Endodermal cell (in vitro differentiated cells): ENCODE measurements around the gene UBQLN4. TPM values are rescaled to one million over a fixed set of nuclear protein-coding genes. Genes with fewer than 3 reads are reported as not detected.

ENCODE experiments used
- DNase-seq: peaks from one replicate; pipeline ENCODE4 v3.0.0-alpha.2; 2017
- H3K27ac ChIP-seq: 2 replicates; pipeline ENCODE4 v1.5.1; 2013; ENCODE audit warnings: mild to moderate bottlenecking, low read depth, low read length, moderate library complexity
- H3K27me3 ChIP-seq: 2 replicates; pipeline ENCODE4 v1.6.1; 2013; ENCODE audit warnings: mild to moderate bottlenecking, low read length, moderate library complexity; ENCODE audit not compliant: insufficient read depth, control insufficient read depth, poor library complexity, severe bottlenecking
- H3K36me3 ChIP-seq: 2 replicates; pipeline ENCODE4 v1.7.0; 2013; ENCODE audit warnings: mild to moderate bottlenecking, low read length, moderate library complexity; ENCODE audit not compliant: control insufficient read depth, insufficient read depth
- H3K4me1 ChIP-seq: one replicate; pipeline ENCODE4 v1.7.0; 2013; ENCODE audit warnings: low read length; ENCODE audit not compliant: control insufficient read depth, insufficient read depth
- H3K4me3 ChIP-seq: 2 replicates; pipeline ENCODE4 v1.5.1; 2013; ENCODE audit warnings: mild to moderate bottlenecking, low read length, moderate library complexity
- H3K9ac ChIP-seq: 2 replicates; pipeline ENCODE4 v1.6.1; 2013; ENCODE audit warnings: mild to moderate bottlenecking, low read length, moderate library complexity; ENCODE audit not compliant: poor library complexity, severe bottlenecking; ENCODE audit errors: extremely low read depth
- H3K9me3 ChIP-seq: 2 replicates; pipeline ENCODE4 v1.6.1; 2013; ENCODE audit warnings: mild to moderate bottlenecking, low read length, moderate library complexity; ENCODE audit not compliant: control insufficient read depth
- H3K27ac Mint-ChIP-seq: 2 replicates; pipeline ENCODE4 v1.8.0; 2020; ENCODE audit warnings: mixed read lengths
- H3K27me3 Mint-ChIP-seq: 2 replicates; pipeline ENCODE4 v1.8.0; 2021; ENCODE audit warnings: mild to moderate bottlenecking, mixed read lengths; ENCODE audit not compliant: insufficient read depth
- H3K36me3 Mint-ChIP-seq: 2 replicates; pipeline ENCODE4 v1.8.0; 2020; ENCODE audit warnings: low read depth, mixed read lengths
- H3K4me1 Mint-ChIP-seq: 2 replicates; pipeline ENCODE4 v1.8.0; 2020; ENCODE audit warnings: mixed read lengths
- H3K4me3 Mint-ChIP-seq: 2 replicates; pipeline ENCODE4 v1.8.0; 2020; ENCODE audit warnings: mild to moderate bottlenecking, moderate library complexity, mixed read lengths
- H3K9me3 Mint-ChIP-seq: 2 replicates; pipeline ENCODE4 v1.8.0; 2020; ENCODE audit warnings: mild to moderate bottlenecking, mixed read lengths
- WGBS, 2 experiments: methylation state at CpG; one replicate each; pipeline versions ENCODE4 v1.1.5 to v1.1.7; 2013; ENCODE audit warnings: missing lambda C conversion rate in 2 of 2, mixed read lengths in 1 of 2; ENCODE audit not compliant: insufficient coverage in 1 of 2, insufficient read length in 1 of 2; 5-methylcytosine and 5-hydroxymethylcytosine counted together
- total RNA-seq, 2 donors: library from RNA; stranded (reverse); fragmentation: NEBNext Ultra II Directional in 1 of 2; extraction: Animal tissue kit (Norgen Biotek cat#: 25700) in 1 of 2; gene quantifications; 2 replicates in 1 of 2; 3 replicates in 1 of 2; pipeline ENCODE4 v1.2.1, GENCODE V29; 2021
- TF ChIP-seq, protein P1 (sequence below): fragments of 200-600 bp; sonication (generic); conservative IDR thresholded peaks from 2 replicates; pipeline ENCODE4 v1.5.0; 2021; ENCODE audit warnings: antibody characterized with exemption, mild to moderate bottlenecking

Gene UBQLN4
- total RNA-seq, 2 donors from 2014 or later = 56.4 to 62.4 TPM

DNA sequence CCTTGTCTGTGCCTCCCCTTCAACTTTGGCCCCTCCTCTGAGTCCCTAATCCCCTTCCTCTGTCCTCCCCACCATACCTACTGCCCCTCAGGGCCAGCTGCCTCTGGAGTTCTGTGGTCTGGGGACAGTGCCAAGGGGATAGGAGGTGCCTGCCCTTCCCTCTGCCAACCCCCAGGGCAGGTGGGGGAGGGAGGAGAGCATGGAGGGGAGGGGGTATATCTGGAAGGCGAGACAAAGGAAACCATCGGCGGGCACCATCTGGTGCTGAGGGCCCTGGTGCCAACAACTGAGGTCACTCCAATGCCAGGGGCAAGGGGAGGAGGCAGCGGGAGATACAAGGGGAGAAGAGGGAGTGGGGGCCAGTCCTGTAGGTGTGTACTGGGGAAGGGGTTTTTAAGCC, 16.9 kb upstream of the UBQLN4 start:
- Mint-ChIP-seq H3K36me3 (peaks cover 47% of the 10 kb centered on the region), H3K27ac (peak overlapping the region; percentile 61), H3K27me3 (no peaks in the 10 kb centered on the region), H3K9me3 (no peaks in the 10 kb centered on the region), H3K4me1 (peaks cover 41% of the 10 kb centered on the region), H3K4me3 (no peak overlapping the region)
- TF ChIP-seq, protein P1, sequence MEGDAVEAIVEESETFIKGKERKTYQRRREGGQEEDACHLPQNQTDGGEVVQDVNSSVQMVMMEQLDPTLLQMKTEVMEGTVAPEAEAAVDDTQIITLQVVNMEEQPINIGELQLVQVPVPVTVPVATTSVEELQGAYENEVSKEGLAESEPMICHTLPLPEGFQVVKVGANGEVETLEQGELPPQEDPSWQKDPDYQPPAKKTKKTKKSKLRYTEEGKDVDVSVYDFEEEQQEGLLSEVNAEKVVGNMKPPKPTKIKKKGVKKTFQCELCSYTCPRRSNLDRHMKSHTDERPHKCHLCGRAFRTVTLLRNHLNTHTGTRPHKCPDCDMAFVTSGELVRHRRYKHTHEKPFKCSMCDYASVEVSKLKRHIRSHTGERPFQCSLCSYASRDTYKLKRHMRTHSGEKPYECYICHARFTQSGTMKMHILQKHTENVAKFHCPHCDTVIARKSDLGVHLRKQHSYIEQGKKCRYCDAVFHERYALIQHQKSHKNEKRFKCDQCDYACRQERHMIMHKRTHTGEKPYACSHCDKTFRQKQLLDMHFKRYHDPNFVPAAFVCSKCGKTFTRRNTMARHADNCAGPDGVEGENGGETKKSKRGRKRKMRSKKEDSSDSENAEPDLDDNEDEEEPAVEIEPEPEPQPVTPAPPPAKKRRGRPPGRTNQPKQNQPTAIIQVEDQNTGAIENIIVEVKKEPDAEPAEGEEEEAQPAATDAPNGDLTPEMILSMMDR = no peak
- H3K4me1 ChIP-seq = peaks cover 12% of the 10 kb centered on the region
- H3K27ac ChIP-seq = peak overlapping the region; percentile 75
- 80 to 87% methylated on average over 1 to 4 of the region's 4 CpGs for WGBS, 2 experiments
- no peaks in the 10 kb centered on the region for H3K9me3 ChIP-seq
- no peak overlapping the region for H3K9ac ChIP-seq
- H3K4me3 ChIP-seq = no peak overlapping the region
- no peaks in the 10 kb centered on the region for H3K27me3 ChIP-seq
- peaks cover 24% of the 10 kb centered on the region for H3K36me3 ChIP-seq
- DNase-seq = peak; percentile 45

DNA sequence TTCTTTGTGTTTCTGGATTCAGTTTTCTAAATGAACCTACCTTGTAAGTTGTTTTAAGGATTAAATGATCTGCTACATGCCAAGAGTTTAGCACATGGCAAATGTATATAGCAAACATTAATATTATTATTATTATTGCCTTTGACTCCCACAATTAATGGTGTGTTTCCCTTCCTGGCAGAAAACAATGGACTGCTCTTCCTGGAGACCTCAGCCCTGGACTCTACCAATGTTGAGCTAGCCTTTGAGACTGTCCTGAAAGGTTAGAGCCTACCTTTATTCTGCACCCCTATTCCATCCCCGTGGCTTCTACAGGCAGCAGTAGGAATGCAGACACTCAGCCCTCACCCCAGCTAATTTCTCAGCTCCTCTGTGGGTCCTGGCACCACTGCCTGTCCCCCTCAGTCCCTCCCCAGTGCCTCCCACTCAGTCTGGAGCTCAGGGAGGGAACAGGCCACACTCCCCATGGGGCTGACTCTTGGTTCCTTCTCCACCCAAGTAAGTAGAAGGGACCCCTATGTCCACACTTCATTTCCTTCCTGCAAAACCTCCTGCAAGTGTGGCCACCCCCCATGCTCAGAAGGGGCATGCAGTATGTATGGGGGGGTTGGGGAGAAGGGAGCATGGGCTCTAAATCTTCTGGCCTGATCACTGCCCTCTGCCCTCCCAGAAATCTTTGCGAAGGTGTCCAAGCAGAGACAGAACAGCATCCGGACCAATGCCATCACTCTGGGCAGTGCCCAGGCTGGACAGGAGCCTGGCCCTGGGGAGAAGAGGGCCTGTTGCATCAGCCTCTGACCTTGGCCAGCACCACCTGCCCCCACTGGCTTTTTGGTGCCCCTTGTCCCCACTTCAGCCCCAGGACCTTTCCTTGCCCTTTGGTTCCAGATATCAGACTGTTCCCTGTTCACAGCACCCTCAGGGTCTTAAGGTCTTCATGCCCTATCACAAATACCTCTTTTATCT, 16.2 kb upstream of the UBQLN4 start:
- Histone ChIP-seq H3K27ac (peak overlapping the region; percentile 75), H3K9ac (no peak overlapping the region), H3K9me3 (no peaks in the 10 kb centered on the region), H3K27me3 (no peaks in the 10 kb centered on the region), H3K36me3 (peaks cover 17% of the 10 kb centered on the region), H3K4me3 (no peak overlapping the region), H3K4me1 (peaks cover 8% of the 10 kb centered on the region)
- peak overlapping the region; percentile 61 for H3K27ac Mint-ChIP-seq
- H3K4me1 Mint-ChIP-seq = peaks cover 41% of the 10 kb centered on the region
- peaks cover 43% of the 10 kb centered on the region for H3K36me3 Mint-ChIP-seq
- TF ChIP-seq, protein P1 = no peak
- H3K4me3 Mint-ChIP-seq = no peak overlapping the region
- DNase-seq = no peak
- no peaks in the 10 kb centered on the region for H3K9me3 Mint-ChIP-seq
- WGBS, 2 experiments = 93 to 100% methylated on average over 2 to 3 of the region's 3 CpGs
- H3K27me3 Mint-ChIP-seq = no peaks in the 10 kb centered on the region

DNA sequence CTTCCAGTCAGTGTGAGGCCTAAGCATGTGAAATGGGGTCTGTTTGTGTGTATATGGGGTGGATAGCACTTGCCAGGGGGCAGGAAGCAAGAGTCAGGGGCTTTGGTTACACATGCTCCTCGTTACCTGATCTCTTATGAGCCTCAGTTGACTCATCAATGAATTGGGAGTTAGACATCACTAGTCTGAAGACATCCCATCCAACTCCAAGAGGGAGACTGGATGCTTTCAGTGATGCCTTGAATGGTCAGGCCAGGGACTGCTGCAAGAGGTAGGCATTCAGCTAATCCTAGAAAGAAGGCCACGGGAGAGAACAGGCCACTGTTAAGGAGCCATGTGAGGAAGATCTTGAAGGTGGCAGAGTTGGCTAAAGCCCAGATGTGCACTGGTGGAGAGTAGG, 13.7 kb upstream of the UBQLN4 start:
- peaks cover 2% of the 10 kb centered on the region for H3K4me1 ChIP-seq
- no peak overlapping the region for H3K27ac Mint-ChIP-seq
- WGBS, 2 experiments = 81 to 100% methylated on average over 2 of the region's 2 CpGs

More for the DNA sequence above, 13.7 kb upstream of the UBQLN4 start:
- TF ChIP-seq, protein P1 = no peak
- no peak overlapping the region for H3K27ac ChIP-seq
- no peaks in the 10 kb centered on the region for H3K9me3 ChIP-seq
- Mint-ChIP-seq H3K27me3 (no peaks in the 10 kb centered on the region), H3K9me3 (no peaks in the 10 kb centered on the region), H3K4me3 (no peak overlapping the region), H3K4me1 (peaks cover 31% of the 10 kb centered on the region), H3K36me3 (peaks cover 32% of the 10 kb centered on the region)
- H3K9ac ChIP-seq = no peak overlapping the region
- no peak for DNase-seq
- peaks cover under 1% of the 10 kb centered on the region for H3K36me3 ChIP-seq
- H3K27me3 ChIP-seq = no peaks in the 10 kb centered on the region
- H3K4me3 ChIP-seq = no peak overlapping the region
